EL (cell line): ENCODE data around the gene RPS8.
"Not testable (repeated sequence)": the region's sequence is repeated elsewhere in the genome, so short reads cannot be mapped to it uniquely, and the experiment has no call there.

Source experiments
- DNase-seq: peaks from one replicate; pipeline ENCODE4 v3.0.0-alpha.2; 2016

The RPS8 gene

DNA sequence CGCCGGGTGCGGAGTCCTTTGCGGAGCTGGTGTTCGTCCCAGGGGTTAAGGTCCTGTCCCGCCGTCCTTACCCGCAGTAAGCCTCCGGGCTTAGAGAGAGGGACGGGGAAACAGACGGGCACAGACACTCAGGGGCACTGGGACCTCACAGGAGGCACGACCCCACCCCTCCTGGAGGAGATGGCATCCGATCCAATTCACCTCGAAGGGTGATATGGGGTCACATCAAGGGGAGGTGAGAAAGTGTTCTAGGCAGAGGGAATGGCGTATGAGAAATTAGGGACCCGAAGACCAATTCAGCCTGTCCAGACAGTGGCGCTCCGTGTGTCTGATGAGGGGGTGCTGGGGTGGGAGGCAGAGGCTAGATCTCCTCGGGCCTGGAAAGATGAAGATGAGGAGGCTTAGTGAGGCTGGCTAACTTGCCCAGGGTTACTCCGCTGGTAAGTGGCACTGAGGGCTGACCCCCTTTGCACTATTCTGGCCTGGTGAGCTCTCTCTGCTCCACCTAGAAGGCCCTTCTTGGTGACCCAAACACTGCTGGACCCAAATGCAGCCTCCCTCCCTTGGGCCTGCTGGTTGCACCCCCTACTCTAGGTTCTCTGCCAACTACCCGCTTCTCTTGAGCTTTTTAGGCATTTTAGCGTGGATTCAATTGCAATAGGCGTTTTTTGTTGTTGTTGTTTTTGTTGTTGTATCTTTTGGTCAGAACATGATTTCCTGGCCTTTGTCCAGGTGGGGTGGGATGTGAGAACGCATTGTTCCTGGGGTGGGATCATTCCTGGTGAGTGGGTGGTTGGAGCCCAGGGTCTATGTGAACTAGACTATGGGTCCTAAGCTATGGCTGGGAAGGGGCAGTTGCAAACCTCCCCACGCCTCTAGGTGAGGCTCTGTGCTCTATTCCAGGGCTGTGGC is 45.2 kb downstream of the RPS8 start:
- DNase-seq, result no peak

GRCh38 chr1:44821240-44821715 is 45.9 kb downstream of the RPS8 start:
- no peak for DNase-seq

DNA sequence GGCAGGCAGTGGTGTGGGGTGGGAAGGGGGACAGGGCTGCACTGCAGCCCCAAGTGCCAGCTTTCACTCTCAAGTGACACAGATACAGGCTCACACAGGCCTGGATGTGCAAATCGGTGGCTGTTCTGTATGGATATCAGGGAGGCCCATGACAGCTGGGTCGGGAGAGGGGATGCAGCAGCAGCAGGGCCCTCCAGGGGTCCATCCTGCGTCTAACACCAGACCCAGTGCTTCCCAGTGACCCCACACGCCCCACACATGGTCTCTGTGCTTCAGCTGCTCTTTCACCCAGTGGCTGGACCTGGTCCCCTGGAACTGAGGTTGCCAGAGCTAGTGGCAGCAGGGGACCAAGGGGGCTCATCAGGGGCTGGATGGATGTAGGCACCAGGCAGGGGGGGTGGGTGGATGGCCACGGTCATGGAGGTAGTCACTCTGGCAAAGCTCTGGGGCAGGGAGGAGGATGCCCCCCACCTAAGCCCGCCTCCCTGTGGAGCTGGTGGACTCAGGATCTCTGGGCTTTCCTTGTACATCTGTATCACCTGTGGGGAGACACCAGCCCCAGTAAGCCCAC is 46.9 kb downstream of the RPS8 start:
- no peak for DNase-seq

- DNase-seq, result no peak
Measured at GRCh38 chr1:44822981-44823451, 47.7 kb downstream of the RPS8 start.

GRCh38 chr1:44824392-44824791 is 49.1 kb downstream of the RPS8 start:
- not testable (repeated sequence) for DNase-seq

GRCh38 chr1:44826375-44827196 is 51.2 kb downstream of the RPS8 start:
- no peak for DNase-seq

DNA sequence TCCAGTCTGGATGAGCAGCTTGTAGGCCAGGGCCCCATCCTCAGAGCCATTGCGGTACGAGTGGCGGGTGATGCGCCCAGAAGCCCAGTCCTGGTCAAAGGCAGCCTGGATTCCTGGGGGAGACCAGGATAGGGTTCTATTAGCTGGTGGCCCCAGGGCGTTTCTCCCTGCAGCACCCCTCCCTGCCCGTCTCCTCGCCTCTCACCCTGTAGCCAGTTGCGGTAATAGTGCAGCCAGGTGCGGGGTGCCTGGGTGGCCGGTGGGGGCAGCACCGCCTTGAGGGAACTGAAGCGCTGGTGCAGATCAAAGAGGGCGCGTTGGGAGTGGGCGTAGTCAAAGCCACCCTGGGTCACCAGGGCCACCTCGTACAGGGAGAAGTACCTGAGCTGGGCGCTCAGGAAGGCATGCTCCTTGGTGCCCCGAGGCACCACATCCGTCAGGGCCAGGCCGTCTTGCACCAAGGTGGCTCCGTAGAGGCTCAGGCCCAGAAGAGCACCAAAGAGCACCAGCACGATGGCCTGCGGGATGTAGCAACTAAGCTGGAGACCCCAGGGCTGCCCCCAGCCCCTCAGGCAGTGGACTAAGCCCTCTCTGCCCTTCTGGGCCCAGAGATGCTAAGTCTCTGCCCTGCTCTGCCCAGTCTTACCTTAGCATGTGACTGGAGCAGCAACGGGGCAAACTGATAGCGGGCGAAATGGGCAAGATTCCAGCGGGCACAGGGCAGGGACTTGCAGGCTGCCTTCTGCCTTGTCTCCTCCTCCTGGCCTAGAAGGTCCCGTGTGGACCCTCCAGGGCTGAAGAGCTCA is 52.1 kb downstream of the RPS8 start:
- DNase-seq, result no peak

DNA sequence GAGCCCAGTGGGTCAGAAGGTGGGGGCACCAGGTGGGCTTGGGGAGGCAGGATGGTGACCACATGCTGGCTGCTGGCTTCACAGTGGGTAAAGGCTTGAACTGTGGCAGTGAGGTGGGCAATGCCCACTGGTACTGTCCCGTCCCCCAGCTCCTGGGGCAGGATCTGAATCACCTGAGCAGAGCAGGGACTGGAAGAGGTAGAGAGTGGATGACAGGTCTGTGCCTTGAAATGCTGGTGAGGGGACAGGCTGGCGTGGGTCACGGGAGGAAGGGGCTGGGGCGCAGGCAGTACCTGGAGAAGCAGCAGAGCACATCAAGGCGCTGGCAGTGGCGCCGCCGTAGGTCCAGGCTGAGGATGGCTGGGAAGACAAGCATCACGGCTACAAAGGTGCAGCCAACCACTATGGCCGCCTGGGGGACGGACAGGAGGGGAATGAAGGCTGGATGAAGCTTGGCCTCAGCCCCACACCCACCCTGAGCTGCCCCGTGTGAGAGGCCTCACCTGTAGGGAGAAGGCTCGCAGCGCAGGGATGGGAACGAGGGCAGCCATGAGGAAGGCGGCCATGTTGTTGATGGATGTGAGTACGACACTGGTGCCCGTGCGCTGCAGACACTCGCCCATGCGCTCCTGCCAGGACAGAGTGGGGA is 52.8 kb downstream of the RPS8 start:
- DNase-seq, result no peak
